Adrenal gland (tissue), 12 donors: ENCODE measurements around the gene PTBP3. TPM values are rescaled to one million over a fixed set of nuclear protein-coding genes. Genes with fewer than 3 reads are reported as not detected.

Experiments used
- DNase-seq, 7 donors: peaks; one replicate each; pipeline ENCODE4 v3.0.0-alpha.2; 2019 to 2020
- H3K27ac ChIP-seq, 5 donors: fragments of 200-600 bp; sonication (generic) in 4 of 5; 1 replicate in 3 of 5; 2 replicates in 2 of 5; pipeline versions ENCODE4 v1.5.1 to v1.8.0; 2016 to 2020; ENCODE audit warnings: mild to moderate bottlenecking in 1 of 5
- H3K27me3 ChIP-seq: fragments of 200-600 bp; 2 replicates; pipeline ENCODE4 v1.8.0; 2021
- H3K36me3 ChIP-seq, 2 donors: fragments of 200-600 bp; replicated peaks in 1 of 2; 1 replicate in 1 of 2; 2 replicates in 1 of 2; pipeline versions ENCODE4 v1.5.1 to v1.8.0; 2018 to 2022
- H3K4me1 ChIP-seq, 2 donors: fragments of 200-600 bp; replicated peaks in 1 of 2; 1 replicate in 1 of 2; 2 replicates in 1 of 2; pipeline versions ENCODE4 v1.5.1 to v1.8.0; 2018 to 2021
- H3K4me3 ChIP-seq, 4 donors: fragments of 200-600 bp; sonication (generic) in 3 of 4; one replicate each; pipeline ENCODE4 v1.5.1; 2016 to 2018
- H3K9me3 ChIP-seq, 3 donors: fragments of 200-600 bp; sonication (generic) in 1 of 3; replicated peaks in 1 of 3; 1 replicate in 2 of 3; 2 replicates in 1 of 3; pipeline versions ENCODE4 v1.5.1 to v1.8.0; 2016 to 2021
- CTCF ChIP-seq, 6 experiments: fragments of 450-650 bp in 4 of 6; fragments of 200-600 bp in 2 of 6; sonication (generic) in 1 of 6; IDR thresholded peaks; 1 replicate in 5 of 6; 2 replicates in 1 of 6; pipeline versions ENCODE4 v1.5.1 to v1.8.0; 2016 to 2021; ENCODE audit warnings: antibody characterized with exemption in 6 of 6, mild to moderate bottlenecking in 2 of 6, moderate library complexity in 1 of 6
- POLR2A ChIP-seq, 2 donors: fragments of 450-650 bp; IDR thresholded peaks; one replicate each; pipeline ENCODE4 v1.6.1; 2017; ENCODE audit warnings: antibody characterized with exemption in 2 of 2, mild to moderate bottlenecking in 2 of 2, moderate library complexity in 1 of 2
- WGBS, 4 donors: extraction: QIAGEN DNeasy Blood & Tissue Kit in 2 of 4; methylation state at CpG; one replicate each; pipeline versions ENCODE4 v1.1.5 to v1.1.7; 2013 to 2017; 5-methylcytosine and 5-hydroxymethylcytosine counted together
- intact Hi-C, 2 donors: fragments of 100-400 bp; cut with DNase I; formaldehyde crosslinking; loops; one replicate each; pipeline versions ENCODE4 v1.14.1 to v1.15.0; 2022 to 2023
- polyA plus RNA-seq, 3 donors: library from polyadenylated mRNA; stranded (reverse); fragments of 200-250 nt in 2 of 3; fragments of 350-450 nt in 1 of 3; fragmentation: Illumina TruSeq in 1 of 3; extraction: RNeasy Lipid Tissue Mini Kit (QIAGEN cat#74804) in 1 of 3; gene quantifications; one replicate each; pipeline ENCODE4 v1.2.3, GENCODE V29; 2013 to 2014
- total RNA-seq, 9 donors: library from RNA; depleted of rRNA in 4 of 9; stranded (reverse); fragments of >200 nt in 4 of 9; fragments of 120-200 nt in 1 of 9; fragmentation: NEBNext Ultra II Directional in 1 of 9; extraction: Animal tissue kit (Norgen Biotek cat#: 25700) in 1 of 9; gene quantifications; one replicate each; pipeline versions ENCODE4 v1.1.0 to v1.2.4, GENCODE V29; 2013 to 2023
- donor health status: healthy with polysubstance abuse.
- donor health status: Bipolar disorder and iron deficiency.
- donor health status: DM: yes; HTN: yes; CAD: no.
- donor health status: DM: no; HTN: no; CAD: no.
- donor health status: DM: no; HTN: no; CAD: no.
- donor health status: DM: yes; HTN: yes; CAD: no.

PTBP3 gene
- total and polyA plus RNA-seq, 12 donors, result 4.4 to 56.6 (median 30.8) TPM

GRCh38 chr9:112232233-112232632 lies 101.2 kb downstream of the PTBP3 start:
- peaks cover 0 to 3% of the 10 kb centered on the region in 2 donors for H3K36me3 ChIP-seq
- peaks cover 0 to 29% of the 10 kb centered on the region in 2 donors for H3K4me1 ChIP-seq
- WGBS, 4 donors, result 55 to 68% (median 62%) methylated on average over 1 of the region's 1 CpG
- H3K9me3 ChIP-seq, result no peaks in the 10 kb centered on the region
- no peak overlapping the region for H3K4me3 ChIP-seq
- no peak for TF ChIP-seq CTCF (IDR thresholded peaks at IDR 0.05)
- no peak for TF ChIP-seq POLR2A (IDR thresholded peaks at IDR 0.05)
- intact Hi-C loops, result no loop called here
- no peak for DNase-seq
- no peak overlapping the region for H3K27ac ChIP-seq
- no peaks in the 10 kb centered on the region for H3K27me3 ChIP-seq

- WGBS, 4 donors, result 91 to 95% (median 93%) methylated on average over 3 of the region's 3 CpGs
- no peaks in the 10 kb centered on the region for H3K4me1 ChIP-seq
- H3K27ac ChIP-seq, result no peak overlapping the region
- peaks cover 0 to 21% of the 10 kb centered on the region in 2 donors for H3K36me3 ChIP-seq
- intact Hi-C loops, result no loop called here
- DNase-seq, result no peak
- H3K9me3 ChIP-seq, result no peaks in the 10 kb centered on the region
- H3K4me3 ChIP-seq, result no peak overlapping the region
- TF ChIP-seq CTCF (IDR thresholded peaks at IDR 0.05) (no peak), POLR2A (IDR thresholded peaks at IDR 0.05) (no peak)
- no peaks in the 10 kb centered on the region for H3K27me3 ChIP-seq
Observed at GRCh38 chr9:112226091-112226490, 107.3 kb downstream of the PTBP3 start.

- no peak for TF ChIP-seq CTCF (IDR thresholded peaks at IDR 0.05)
- DNase-seq, result no peak
- intact Hi-C loops, result no loop called here
- peaks cover 0 to 21% of the 10 kb centered on the region in 2 donors for H3K36me3 ChIP-seq
- H3K4me3 ChIP-seq, result no peak overlapping the region
- no peaks in the 10 kb centered on the region for H3K27me3 ChIP-seq
- H3K4me1 ChIP-seq, result no peaks in the 10 kb centered on the region
- WGBS, 4 donors, result 89 to 96% (median 93%) methylated on average over 4 of the region's 4 CpGs
- no peak overlapping the region for H3K27ac ChIP-seq
- no peaks in the 10 kb centered on the region for H3K9me3 ChIP-seq
Observed at GRCh38 chr9:112224401-112225289, 108.8 kb downstream of the PTBP3 start.

- no peak overlapping the region for H3K4me3 ChIP-seq
- no peak for DNase-seq
- intact Hi-C loops, result no loop called here
- WGBS, 4 donors, result 76 to 84% (median 80%) methylated on average over 3 of the region's 3 CpGs
- H3K27me3 ChIP-seq, result no peaks in the 10 kb centered on the region
- H3K27ac ChIP-seq, result no peak overlapping the region
- no peaks in the 10 kb centered on the region for H3K9me3 ChIP-seq
- TF ChIP-seq POLR2A (IDR thresholded peaks at IDR 0.05) (no peak), CTCF (IDR thresholded peaks at IDR 0.05) (no peak)
- no peaks in the 10 kb centered on the region for H3K36me3 ChIP-seq
- no peaks in the 10 kb centered on the region for H3K4me1 ChIP-seq
Observed at GRCh38 chr9:112218908-112219307, 114.5 kb downstream of the PTBP3 start.
